ENCODE results near the gene DFFB.

DNA sequence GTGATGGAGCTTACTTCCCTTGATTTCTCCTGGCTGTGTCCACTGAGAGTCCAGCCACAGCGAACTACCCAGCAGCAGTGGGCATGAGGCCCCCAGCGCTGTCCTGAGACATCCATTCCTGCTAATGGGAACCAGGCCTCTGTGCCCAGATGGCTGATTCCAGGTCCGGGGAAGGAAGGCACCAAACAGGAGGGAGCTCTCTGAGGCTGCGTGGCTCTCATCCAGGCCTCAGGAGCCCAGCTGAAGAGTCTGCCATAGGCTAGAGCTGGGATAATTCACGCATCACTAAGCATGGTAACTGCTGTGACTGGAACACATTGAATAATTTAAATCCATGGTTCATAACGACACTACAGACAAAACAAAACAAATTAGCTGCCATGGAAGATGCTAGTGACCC lies 36.3 kb upstream of the DFFB start:
- TF ChIP-seq CTCF (IDR thresholded peaks at IDR 0.05) (no peak), EP300 (IDR thresholded peaks at IDR 0.05) (no peak)
